ENCODE data around the gene TUBB2A. TPM values are rescaled to one million over a fixed set of nuclear protein-coding genes. Genes with fewer than 3 reads are reported as not detected.
"Not testable (repeated sequence)": the region's sequence is repeated elsewhere in the genome, so short reads cannot be mapped to it uniquely, and the experiment has no call there.

TUBB2A gene
- total RNA-seq, 2 donors from 2014 or later = 19.5 to 54.3 TPM

DNA sequence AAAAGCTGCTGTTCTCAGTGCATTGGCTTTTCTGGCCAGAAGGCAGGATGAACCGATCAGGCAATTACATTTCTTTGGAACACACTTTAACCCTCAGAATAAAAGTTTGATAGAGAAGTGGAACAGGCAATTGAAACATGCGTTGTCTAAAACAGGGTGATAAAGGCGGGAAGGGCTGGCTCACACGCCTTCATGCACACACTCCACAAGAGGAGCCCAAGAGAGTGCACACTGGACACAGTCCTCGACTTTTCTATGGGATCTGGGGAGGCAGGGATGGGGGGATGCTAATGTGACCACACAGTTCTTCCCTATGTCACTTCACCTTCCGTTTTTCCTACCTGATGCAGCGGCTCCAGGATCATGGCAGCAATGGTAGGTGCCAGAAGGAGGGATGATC is 30.9 kb upstream of the TUBB2A start:
- no peak for ATAC-seq
- intact Hi-C loops (cut with DNase I, micrococcal nuclease) = no loop called here
- DNase-seq = no peak

DNA sequence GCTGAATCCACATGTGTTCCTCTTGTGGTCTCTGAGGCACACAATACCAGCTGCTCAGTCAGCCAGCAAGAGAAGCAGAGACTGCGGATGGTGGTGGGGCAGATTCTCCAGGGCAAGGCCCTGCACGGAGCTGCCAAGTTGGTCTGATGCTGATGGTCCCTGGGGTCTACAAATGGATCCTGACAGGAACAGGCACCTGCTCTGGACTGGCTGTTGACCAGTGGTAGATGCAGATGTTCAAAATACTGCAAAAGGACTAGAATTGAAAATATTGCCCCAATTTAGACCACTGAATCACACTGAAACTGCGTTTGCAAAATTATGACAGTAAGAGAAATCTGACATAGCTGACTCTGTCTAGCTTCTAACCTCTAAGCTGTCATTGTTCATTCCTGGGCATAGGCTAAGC is 29.6 kb upstream of the TUBB2A start:
- intact Hi-C loops (cut with DNase I, micrococcal nuclease) = no loop called here
- DNase-seq (no peak), ATAC-seq (no peak)

DNA sequence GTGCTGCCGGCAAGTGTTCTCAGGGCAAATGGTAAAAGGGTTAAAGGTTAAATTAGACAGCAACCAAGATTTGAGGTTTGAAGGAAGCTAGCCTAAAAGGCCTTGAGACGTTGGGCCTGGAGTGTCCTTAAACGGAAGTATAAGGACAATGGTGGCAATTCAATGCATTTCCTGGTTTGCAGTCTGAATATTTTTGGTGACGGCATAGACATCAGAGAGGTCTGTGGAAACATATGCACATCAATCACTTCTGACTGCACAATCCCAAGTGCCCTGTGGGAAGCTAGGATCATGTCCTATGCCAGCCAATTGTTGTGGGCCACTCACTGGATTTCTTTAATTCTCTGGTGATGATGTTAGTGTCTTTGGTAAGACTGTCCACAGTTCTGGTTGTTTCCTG is 25.7 kb upstream of the TUBB2A start:
- intact Hi-C loops (cut with DNase I, micrococcal nuclease) = no loop called here
- DNase-seq = no peak
- no peak for ATAC-seq

DNA sequence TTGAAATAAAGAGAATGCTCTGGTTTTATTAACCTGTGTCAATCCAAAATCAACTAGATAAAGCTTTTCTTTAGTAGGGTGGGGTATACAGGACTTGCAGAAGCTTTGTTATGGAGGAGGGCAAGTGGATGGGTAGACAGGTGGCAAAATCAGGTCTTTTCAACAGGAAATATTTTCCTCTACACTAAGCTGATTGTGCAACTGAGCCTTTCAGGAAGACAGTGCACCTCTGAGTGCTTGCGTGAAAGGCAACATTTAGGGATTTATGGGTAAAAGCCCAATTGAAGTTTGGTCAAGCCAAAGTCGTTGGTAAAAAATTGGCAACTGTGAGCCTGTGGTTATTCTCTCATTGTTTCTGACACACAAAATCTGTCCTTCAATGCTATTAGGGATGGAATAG is 23.8 kb upstream of the TUBB2A start:
- DNase-seq (no peak), ATAC-seq (no peak)
- intact Hi-C loops (cut with DNase I, micrococcal nuclease) = no loop called here

DNA sequence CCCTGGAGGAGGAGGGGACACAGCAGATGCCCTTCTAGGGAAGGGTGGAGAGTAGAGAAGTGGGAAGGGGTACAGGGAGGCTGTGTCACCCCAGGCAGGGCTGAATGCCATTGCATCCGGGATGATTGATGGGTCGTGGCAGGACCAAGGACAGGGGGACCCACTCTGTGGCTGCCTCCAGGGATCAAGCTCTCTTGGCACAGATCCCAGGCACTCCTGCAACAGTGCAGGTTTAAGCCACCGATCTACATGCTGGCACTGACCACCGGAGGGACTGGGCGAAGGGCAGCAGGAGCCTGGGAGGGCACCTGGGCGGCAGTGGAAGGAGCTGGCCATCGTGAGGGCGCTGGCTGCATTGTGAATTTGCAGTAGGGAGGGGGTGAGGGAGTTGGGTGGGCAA is 22.6 kb upstream of the TUBB2A start:
- DNase-seq; intact Hi-C loops (cut with DNase I, micrococcal nuclease): not testable (repeated sequence)
- peak; percentile 37 for ATAC-seq

DNA sequence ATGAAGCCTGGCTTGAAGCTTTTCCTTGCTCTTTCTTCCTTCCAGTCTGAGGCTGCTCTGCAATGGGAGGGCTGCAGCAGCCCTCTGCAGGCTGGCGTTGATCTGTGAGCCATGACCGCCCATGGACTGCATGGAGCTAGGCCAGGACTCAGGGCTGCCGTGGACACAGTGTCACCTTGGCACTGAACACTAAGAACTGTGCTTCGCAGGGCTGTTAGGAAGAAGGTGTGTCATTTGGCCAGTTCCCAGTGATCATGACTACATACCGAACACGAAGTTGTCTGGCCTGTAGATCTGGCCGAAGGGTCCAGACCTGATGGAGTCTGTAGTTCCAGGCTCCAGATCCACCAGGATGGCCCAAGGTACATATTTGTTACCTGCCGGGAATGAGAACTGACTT is 21.3 kb upstream of the TUBB2A start:
- DNase-seq; intact Hi-C loops (cut with DNase I, micrococcal nuclease): not testable (repeated sequence)
- peak; percentile 75 for ATAC-seq

DNA sequence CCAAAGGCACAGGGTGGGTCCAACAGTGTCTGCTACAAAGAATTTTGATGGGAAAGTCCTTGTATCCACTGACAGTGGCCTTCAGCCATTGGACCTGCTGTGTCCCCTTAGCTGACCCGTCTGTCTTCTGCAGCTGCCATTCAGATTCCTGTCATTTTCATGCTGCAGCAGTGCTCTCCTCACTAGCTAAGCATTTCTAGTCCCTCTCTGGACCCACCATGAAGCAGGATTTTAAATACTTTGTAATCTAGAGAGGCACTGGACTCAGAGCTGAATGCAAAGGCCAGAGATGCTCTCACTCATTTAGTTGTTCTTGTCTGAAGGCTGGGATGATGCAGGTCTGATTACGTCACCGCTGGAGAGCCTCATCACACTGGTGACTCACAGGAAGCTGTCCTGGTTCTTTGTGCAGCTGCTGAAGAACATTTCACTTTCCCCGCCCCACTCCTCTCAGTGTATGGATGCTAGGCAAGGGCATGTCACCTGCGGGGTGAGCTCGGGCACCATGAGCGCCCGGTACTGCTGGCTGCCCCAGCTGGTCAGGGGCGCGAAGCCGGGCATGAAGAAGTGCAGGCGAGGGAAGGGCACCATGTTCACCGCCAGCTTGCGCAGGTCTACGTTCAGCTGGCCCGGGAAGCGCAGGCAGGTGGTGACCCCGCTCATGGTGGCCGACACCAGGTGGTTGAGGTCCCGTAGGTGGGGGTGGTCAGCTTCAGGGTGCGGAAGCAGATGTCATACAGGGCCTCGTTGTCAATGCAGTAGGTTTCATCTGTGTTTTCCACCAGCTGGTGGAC is 19.4 kb upstream of the TUBB2A start:
- no peak for DNase-seq
- intact Hi-C loops (cut with DNase I, micrococcal nuclease) = no loop called here
- no peak for ATAC-seq

DNA sequence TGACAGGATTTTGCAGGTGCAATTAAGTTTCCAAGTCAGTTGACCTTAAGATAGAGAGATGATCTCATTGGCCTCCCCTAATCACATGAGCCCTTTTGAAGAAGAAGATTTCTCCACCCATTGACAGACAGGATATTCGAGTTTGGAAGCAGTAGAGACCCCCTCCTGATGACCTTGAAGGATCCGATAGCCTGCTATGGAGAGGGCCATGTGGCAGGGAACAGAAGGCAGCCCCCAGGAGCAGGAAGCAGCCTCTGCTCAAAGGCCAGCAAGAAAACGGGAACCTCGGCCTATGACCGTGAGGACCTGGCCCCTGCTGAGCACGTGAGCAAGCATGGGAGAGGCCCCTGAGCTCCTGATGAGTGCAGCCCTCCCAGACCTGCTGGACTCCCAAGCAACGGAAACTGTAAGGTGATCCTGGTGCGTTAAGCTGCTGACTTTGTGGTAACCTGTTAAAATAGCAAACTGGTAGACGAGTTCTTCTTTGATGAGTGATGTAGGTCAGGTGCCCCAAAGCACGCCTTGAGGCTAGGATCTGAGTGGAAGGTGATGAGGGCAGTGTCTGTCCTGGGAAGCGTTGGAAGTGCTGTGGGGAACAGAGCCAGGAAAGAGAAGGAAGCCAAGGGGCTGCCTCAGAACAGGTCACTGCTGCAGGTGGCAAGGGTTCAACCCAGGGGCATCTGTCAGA is 18.5 kb upstream of the TUBB2A start:
- no peak for ATAC-seq
- DNase-seq = no peak
- intact Hi-C loops (cut with DNase I, micrococcal nuclease) = no loop called here

DNA sequence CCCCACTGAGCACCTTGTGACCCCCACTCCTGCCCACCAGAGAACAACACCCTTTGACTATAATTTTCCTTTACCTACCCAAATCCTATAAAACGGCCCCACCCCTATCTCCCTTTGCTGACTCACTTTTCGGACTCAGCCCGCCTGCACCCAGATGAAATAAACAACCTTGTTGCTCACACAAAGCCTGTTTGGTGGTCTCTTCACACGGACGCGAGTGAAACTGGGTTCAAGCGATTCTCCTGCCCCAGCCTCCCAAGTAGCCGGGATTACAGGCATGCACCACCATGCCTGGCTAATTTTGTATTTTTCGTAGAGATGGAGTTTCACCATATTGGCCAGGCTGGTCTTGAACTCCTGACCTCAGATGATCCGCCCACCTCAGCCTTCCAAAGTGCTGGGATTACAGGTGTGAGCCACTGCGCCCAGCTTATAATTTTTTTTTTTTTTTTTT is 16.3 kb upstream of the TUBB2A start:
- ATAC-seq; DNase-seq; intact Hi-C loops (cut with DNase I, micrococcal nuclease): not testable (repeated sequence)

DNA sequence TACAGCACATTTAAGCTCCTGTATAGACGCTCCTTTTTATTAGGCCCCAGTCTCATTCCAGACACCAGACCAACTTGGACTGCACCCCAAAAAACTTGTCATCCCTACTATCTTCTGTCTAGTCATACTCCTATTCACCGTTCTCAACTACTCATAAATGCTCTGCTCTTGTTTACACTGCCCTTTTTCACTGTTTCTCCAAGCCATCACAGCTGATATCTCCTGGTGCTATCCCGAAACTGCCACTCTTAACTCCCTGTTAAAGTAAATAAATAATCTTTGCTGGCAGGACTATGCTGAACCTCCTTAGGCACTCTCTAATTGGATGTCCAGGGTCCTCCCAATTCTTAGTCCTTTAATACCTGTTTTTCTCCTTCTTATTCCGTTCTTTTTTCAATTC is 15.4 kb upstream of the TUBB2A start:
- DNase-seq; ATAC-seq; intact Hi-C loops (cut with DNase I, micrococcal nuclease): not testable (repeated sequence)

DNA sequence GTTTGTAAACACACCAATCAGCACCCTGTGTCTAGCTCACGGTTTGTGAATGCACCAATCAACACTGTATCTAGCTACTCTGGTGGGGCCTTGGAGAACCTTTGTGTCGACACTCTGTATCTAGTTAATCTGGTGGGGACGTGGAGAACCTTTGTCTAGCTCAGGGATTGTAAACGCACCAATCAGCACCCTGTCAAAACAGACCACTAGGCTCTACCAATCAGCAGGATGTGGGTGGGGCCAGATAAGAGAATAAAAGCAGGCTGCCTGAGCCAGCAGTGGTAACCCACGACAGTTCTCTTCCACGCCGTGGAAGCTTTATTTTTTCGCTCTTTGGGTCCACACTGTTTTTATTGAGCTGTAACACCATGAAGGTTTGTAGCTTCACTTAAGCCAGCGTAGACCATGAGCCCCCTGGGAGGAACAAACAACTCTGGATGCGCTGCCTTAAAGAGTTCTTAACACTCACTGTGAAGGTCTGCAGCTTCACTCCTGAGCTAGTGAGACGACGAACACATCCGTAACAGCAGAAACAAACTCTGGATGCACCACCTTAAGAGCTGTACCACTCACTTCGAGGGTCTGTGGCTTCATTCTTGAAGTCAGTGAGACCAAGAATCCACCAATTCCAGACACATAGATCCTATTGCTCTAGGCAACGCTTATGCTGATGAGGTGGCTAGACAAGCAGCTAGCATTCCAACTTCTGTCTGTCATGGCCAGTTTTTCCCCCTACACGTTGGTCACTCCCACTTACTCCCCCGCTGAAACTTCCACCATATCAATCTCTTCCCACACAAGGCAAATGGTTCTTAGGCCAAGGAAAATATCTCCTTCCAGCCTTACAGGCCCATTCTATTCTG is 14.2 kb upstream of the TUBB2A start:
- ATAC-seq; intact Hi-C loops (cut with DNase I, micrococcal nuclease); DNase-seq: not testable (repeated sequence)

DNA sequence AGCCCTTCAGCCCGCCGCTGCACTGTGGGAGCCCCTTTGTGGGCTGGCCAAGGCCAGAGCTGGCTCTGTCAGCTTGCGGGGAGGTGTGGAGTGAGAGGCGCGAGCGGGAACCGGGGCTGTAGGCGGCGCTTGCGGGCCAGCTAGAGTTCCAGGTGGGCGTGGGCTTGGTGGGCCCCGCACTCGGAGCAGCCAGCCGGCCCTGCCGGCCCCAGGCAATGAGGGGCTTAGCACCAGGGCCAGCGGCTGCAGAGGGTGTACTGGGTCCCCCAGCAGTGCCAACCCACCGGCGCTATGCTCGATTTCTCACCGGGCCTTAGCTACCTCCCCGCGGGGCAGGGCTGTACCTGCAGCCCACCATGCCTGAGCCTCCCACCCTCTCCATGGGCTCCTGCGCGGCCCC is 13.3 kb upstream of the TUBB2A start:
- ATAC-seq; intact Hi-C loops (cut with DNase I, micrococcal nuclease): not testable (repeated sequence)

DNA sequence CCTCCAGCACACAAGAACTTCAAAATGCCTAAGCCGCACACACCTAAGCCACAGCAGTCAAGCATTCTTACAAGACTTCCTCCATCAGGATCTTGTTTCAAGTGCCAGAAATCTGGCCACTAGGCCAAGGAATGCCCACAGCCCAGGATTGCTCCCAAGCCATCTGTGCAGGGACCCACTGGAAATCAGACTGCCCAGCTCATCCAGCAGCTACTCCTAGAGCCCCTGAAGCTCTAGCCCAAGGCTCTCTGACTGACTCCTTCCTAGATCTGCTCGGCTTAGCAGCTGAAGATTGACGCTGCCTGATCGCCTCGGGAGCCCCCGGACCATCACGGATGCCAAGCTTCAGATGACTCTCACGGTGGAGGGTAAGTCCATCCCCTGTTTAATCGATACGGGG is 10.7 kb upstream of the TUBB2A start:
- intact Hi-C loops (cut with DNase I, micrococcal nuclease) = not testable (repeated sequence)

More for the DNA sequence above, 13.3 kb upstream of the TUBB2A start:
- DNase-seq = not testable (repeated sequence)

DNA sequence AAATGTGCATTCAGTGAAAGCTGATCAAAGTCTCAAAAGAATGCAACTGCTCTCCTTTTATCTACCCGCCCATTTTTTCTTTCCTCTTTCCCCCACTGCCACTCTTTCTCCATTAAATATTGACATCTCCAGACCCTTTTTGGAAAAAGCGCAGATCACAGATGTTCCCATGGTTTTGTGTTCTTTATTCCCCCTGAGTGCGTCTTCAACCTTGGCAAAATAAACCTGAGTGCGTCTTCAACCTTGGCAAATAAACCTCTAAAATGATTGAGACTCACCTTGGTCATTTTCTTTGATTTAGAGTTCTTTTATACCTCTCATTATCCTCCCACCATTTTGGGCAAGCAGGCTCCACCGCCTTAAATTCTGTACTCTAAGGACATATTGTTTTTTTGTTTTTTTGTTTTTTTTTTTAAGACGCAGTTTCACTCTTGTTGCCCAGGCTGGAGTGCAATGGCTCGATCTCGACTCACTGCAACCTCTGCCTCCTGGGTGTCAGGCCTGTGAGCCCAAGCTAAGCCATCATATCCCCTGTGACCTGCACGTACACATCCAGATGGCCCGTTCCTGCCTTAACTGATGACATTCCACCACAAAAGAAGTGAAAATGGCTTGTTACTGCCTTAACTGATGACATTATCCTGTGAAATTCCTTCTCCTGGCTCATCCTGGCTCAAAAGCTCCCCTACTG is 9.3 kb upstream of the TUBB2A start:
- intact Hi-C loops (cut with DNase I, micrococcal nuclease); DNase-seq: not testable (repeated sequence)

More for the DNA sequence above, 10.7 kb upstream of the TUBB2A start:
- DNase-seq, ATAC-seq: not testable (repeated sequence)

DNA sequence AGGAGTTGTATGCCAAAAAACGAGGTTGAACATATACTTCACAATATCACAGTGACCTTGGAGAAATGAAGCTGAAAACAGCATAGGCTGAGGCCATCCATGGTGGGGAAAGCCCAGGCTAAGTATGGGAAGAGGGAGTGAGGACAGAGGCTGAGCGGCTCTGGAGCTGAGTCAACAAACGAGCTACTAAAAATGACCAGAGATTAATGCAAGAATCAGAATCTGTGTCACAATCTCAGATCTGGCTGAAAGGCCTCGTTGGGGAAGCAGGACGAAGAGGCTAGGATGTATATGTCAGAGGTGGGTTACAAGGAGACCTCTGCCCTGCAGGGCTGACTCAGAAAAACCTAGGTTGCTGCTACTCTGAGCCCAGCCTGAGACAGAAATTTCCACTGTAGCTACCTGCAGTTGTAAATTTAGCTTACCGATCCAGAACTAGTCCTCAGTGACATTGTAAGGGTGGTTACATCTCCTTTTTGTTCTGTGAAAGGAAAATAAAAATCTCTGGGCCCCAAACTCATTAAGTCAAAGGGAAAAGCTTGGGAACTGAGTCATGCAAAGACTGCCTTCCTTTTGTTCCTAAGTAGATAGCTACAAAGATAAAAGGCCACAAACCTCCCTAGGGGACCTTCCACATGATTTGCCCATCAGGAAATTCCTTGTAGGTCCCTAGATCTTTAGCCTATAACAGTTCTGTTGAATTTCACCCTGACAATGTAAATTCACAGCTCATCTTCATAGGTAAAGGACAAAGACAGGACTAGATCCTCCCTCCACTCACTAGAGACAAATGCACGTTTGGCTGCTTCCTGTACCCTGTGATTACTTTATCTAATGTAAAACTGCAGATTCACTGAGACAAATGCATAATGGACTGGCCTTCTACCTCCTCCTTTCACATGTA is 8.5 kb upstream of the TUBB2A start:
- DNase-seq = no peak
- ATAC-seq = no peak
- intact Hi-C loops (cut with DNase I, micrococcal nuclease) = no loop called here

More for the DNA sequence above, 9.3 kb upstream of the TUBB2A start:
- not testable (repeated sequence) for ATAC-seq

DNA sequence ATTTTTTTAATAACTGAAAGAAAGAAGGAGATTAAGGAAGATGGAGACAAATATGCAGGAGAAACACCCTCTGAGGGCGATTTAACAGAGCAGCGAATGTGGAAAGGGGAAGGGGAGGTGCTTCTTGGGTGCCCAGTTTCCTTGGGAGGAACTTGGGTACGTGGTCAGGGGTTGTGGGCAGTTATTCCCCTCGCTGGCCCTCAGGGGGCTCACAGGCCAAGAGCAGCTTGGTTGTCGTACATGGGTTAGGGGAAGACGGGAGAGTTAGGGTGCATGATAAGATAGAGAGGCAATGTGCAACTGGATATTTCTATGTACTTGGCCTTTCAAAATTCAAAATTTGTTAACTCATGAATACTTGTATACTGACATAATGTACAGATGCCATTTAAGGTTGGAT is 7.0 kb upstream of the TUBB2A start:
- intact Hi-C loops (cut with DNase I, micrococcal nuclease) = no loop called here
- ATAC-seq (no peak), DNase-seq (no peak)

DNA sequence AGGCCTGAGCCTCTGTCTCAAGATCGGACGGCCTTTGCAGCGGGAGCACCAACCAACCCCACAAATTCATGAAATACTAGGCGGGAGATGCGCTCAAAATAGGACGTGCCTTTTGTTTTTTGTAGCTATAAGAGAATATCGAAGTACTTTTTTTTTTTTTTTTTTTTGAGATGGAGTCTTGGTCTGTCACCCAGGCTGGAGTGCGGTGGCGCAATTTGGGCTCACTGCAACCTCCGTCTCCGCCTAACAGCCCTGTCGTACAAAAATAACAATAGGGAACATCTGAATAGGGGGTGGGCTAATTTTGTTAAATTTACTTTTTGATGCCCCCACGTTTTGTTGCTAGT is 5.9 kb upstream of the TUBB2A start:
- intact Hi-C loops (cut with DNase I, micrococcal nuclease) = no loop called here
- ATAC-seq = no peak
- no peak for DNase-seq
